Calu3 (cell line): Measurements from ENCODE around the gene TMEM147. TPM values are rescaled to one million over a fixed set of nuclear protein-coding genes. Genes with fewer than 3 reads are reported as not detected.

ENCODE experiments used
- BruUV-seq: library from RNA; stranded (reverse); fragments of 400-500 nt; replicated peaks from 2 replicates; lab custom pipeline; 2021; lab: Mats Ljungman, UMichigan
- CTCF ChIA-PET: fragments of 300-600 bp; sonication (Branson Sonifier 250); formaldehyde crosslinking; loops from one replicate; lab custom pipeline; 2022; ENCODE audit warnings: antibody characterized with exemption; lab: Charles Lee
- DNase-seq: peaks from one replicate; pipeline ENCODE4 v3.0.0; 2022
- H3K27ac Mint-ChIP-seq: one replicate; pipeline ENCODE4 v1.8.0; 2022; ENCODE audit warnings: mixed read lengths; ENCODE audit not compliant: unreplicated experiment
- H3K27me3 Mint-ChIP-seq: one replicate; pipeline ENCODE4 v1.8.0; 2022; ENCODE audit warnings: mixed read lengths; ENCODE audit not compliant: unreplicated experiment
- H3K36me3 Mint-ChIP-seq: one replicate; pipeline ENCODE4 v1.8.0; 2022; ENCODE audit warnings: mild to moderate bottlenecking, moderate library complexity, mixed read lengths; ENCODE audit not compliant: insufficient read depth, unreplicated experiment
- H3K4me1 Mint-ChIP-seq: one replicate; pipeline ENCODE4 v1.8.0; 2022; ENCODE audit warnings: mild to moderate bottlenecking, low read depth, mixed read lengths; ENCODE audit not compliant: unreplicated experiment
- H3K4me3 Mint-ChIP-seq: one replicate; pipeline ENCODE4 v1.8.0; 2022; ENCODE audit warnings: mild to moderate bottlenecking, low read depth, moderate library complexity, mixed read lengths; ENCODE audit not compliant: unreplicated experiment
- H3K9me3 Mint-ChIP-seq: one replicate; pipeline ENCODE4 v1.8.0; 2022; ENCODE audit warnings: low read depth, mixed read lengths; ENCODE audit not compliant: unreplicated experiment
- CTCF ChIP-seq: fragments of 200-600 bp; IDR thresholded peaks from one replicate; pipeline ENCODE4 v1.8.0; 2022; ENCODE audit warnings: antibody characterized with exemption; ENCODE audit not compliant: unreplicated experiment
- intact Hi-C: fragments of 100-400 bp; cut with micrococcal nuclease; formaldehyde crosslinking; loops from one replicate; pipeline ENCODE4 v1.10.0; 2022; ENCODE audit not compliant: unreplicated experiment
- total RNA-seq: library from RNA; stranded (reverse); gene quantifications from 2 replicates; pipeline ENCODE4 v1.2.3, GENCODE V29; 2022

Gene TMEM147
- total RNA-seq, 1 experiment from 2014 or later: 118 TPM

- Mint-ChIP-seq H3K4me1 (peaks cover 16% of the 10 kb centered on the region), H3K27me3 (no peaks in the 10 kb centered on the region), H3K4me3 (peak overlapping the region; percentile 96), H3K36me3 (peaks cover 56% of the 10 kb centered on the region), H3K27ac (no peak overlapping the region), H3K9me3 (no peaks in the 10 kb centered on the region)
- intact Hi-C loops: no loop called here
- DNase-seq: no peak
- no TSS peak for BruUV-seq
- no peak for TF ChIP-seq CTCF
- CTCF ChIA-PET: no interaction called here
Measured at GRCh38 chr19:35543280-35544109, 1.9 kb upstream of the TMEM147 start.

DNA sequence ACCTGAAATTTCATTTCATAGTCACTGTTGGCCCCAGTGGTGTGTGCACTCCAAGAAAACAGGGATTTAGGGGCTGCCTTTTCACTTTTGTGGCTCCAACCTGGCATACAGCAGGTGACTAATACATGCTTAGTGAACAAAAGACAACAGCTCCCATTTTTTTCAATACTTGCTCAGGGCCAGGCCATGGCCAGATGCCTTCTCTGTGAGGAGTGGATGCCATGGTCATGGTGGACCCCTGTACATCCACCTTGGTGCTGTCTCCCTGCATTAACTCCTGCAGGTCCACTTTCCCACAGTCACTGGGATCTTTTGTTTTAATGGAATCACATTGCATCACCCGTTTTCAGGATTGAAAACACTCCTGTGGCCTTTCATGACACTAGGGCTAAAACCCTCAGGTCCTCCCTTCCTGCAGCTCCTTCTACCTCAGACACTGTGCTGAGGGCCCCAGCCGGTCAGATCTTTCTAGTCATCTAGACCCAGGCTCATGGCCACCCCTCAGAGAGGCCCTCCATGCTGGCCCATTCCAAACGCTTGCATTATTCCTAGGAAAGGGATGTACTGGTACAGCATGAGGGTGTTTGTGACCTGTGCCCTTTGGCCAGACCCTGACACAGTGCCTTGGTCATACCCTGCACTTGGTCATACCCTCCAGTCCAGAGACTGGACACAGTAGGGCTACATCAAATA lies 1.2 kb upstream of the TMEM147 start:
- peak overlapping the region; percentile 96 for H3K4me3 Mint-ChIP-seq
- peak overlapping the region; percentile 87 for H3K27ac Mint-ChIP-seq
- H3K9me3 Mint-ChIP-seq: no peaks in the 10 kb centered on the region
- no peak for TF ChIP-seq CTCF
- peaks cover 63% of the 10 kb centered on the region for H3K36me3 Mint-ChIP-seq
- H3K27me3 Mint-ChIP-seq: no peaks in the 10 kb centered on the region
- H3K4me1 Mint-ChIP-seq: peaks cover 23% of the 10 kb centered on the region
- no TSS peak for BruUV-seq
- intact Hi-C loops: no loop called here
- DNase-seq: no peak
- CTCF ChIA-PET: no interaction called here

- intact Hi-C loops: loop anchor here (5.0 kb wide), 1 partner anchor 34 kb away; the partner anchor contains the start of gene DMKN
- H3K27me3 Mint-ChIP-seq: no peaks in the 10 kb centered on the region
- CTCF ChIA-PET: interaction anchor here (1.2 kb wide), 1 partner anchor 36 kb away, joined by 3 read pairs; no protein-coding TSS in a partner anchor
- no peak for TF ChIP-seq CTCF
- H3K4me1 Mint-ChIP-seq: peaks cover 28% of the 10 kb centered on the region
- peak overlapping the region; percentile 87 for H3K27ac Mint-ChIP-seq
- TSS peak; percentile 80 for BruUV-seq
- peak; percentile 61 for DNase-seq
- peak overlapping the region; percentile 96 for H3K4me3 Mint-ChIP-seq
- peaks cover 63% of the 10 kb centered on the region for H3K36me3 Mint-ChIP-seq
- H3K9me3 Mint-ChIP-seq: no peaks in the 10 kb centered on the region
Measured at GRCh38 chr19:35545855-35546381, 492 bp downstream of the TMEM147 start.

DNA sequence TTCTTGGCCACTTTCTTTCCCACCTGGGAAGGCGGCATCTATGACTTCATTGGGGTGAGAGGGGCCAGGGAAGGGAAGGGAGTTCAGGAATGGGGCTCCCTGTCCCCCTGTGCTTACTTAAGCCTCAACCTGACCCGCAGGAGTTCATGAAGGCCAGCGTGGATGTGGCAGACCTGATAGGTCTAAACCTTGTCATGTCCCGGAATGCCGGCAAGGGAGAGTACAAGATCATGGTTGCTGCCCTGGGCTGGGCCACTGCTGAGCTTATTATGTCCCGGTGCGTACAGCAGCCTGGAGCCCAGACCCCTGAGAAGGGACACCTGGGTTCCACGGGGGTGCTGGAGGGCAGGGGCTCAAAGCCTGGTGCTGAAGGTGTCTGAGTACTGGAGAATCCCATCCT lies 1.1 kb downstream of the TMEM147 start:
- BruUV-seq: no TSS peak
- no peak for TF ChIP-seq CTCF
- DNase-seq: no peak
- Mint-ChIP-seq H3K27me3 (no peaks in the 10 kb centered on the region), H3K4me3 (peak overlapping the region; percentile 96), H3K27ac (peak overlapping the region; percentile 87), H3K9me3 (no peaks in the 10 kb centered on the region), H3K36me3 (peaks cover 58% of the 10 kb centered on the region), H3K4me1 (peaks cover 28% of the 10 kb centered on the region)
- intact Hi-C loops: loop anchor here (5.0 kb wide), 1 partner anchor 34 kb away; the partner anchor contains the start of gene DMKN
- CTCF ChIA-PET: interaction anchor here (1.2 kb wide), 1 partner anchor 36 kb away, joined by 3 read pairs; no protein-coding TSS in a partner anchor
